Iris pigment epithelial cell (primary cell): Measurements from ENCODE around the gene GTPBP10.

Source experiments
- DNase-seq: peaks from one replicate; pipeline ENCODE4 v3.0.0-alpha.2; 2011; ENCODE audit warnings: low read depth

GTPBP10 gene

GRCh38 chr7:90433221-90433620, 86.7 kb downstream of the GTPBP10 start:
- no peak for DNase-seq
